H1 (cell line): Measurements from ENCODE around the gene EXOSC7. TPM values are rescaled to one million over a fixed set of nuclear protein-coding genes. Genes with fewer than 3 reads are reported as not detected.

ENCODE experiments used
- CTCF ChIA-PET: fragments of 300-600 bp; sonication (Branson Sonifier 250); formaldehyde crosslinking; loops from one replicate; lab custom pipeline; 2021; ENCODE audit not compliant: partially characterized antibody; lab: Charles Lee
- POLR2A ChIA-PET: fragments of 300-600 bp; sonication (Branson Sonifier 250); formaldehyde crosslinking; loops from one replicate; lab custom pipeline; 2021; ENCODE audit warnings: inconsistent platforms; ENCODE audit not compliant: partially characterized antibody; lab: Charles Lee
- DNase-seq, 2 experiments: peaks; one replicate each; pipeline versions ENCODE4 v3.0.0 to v3.0.0-alpha.2; 2010 to 2022; ENCODE audit warnings: low spot score in 2 of 2, low read depth in 1 of 2, mixed read lengths in 1 of 2
- FAIRE-seq: peaks from 2 replicates; lab custom pipeline; 2011; peaks lifted over from hg19 to GRCh38; lab: Jason Lieb, UNC
- H2AFZ ChIP-seq: 2 replicates; pipeline ENCODE4 v1.8.1; 2012; ENCODE audit warnings: low read length, inconsistent platforms
- H2AK5ac ChIP-seq: 2 replicates; pipeline ENCODE4 v1.6.1; 2013; ENCODE audit warnings: low read depth, low read length
- H2BK120ac ChIP-seq: replicated peaks from 2 replicates; pipeline ENCODE3; 2013; ENCODE audit warnings: low read depth, low read length, inconsistent platforms
- H2BK12ac ChIP-seq: 2 replicates; pipeline ENCODE4 v1.6.1; 2013; ENCODE audit warnings: low read depth, low read length
- H2BK15ac ChIP-seq: 2 replicates; pipeline ENCODE4 v1.6.1; 2013; ENCODE audit warnings: low read length
- H2BK20ac ChIP-seq: 2 replicates; pipeline ENCODE4 v1.6.1; 2013; ENCODE audit warnings: low read length
- H2BK5ac ChIP-seq: 2 replicates; pipeline ENCODE4 v1.6.1; 2013; ENCODE audit warnings: low read depth, low read length
- H3K14ac ChIP-seq: 2 replicates; pipeline ENCODE4 v1.6.1; 2013; ENCODE audit warnings: inconsistent platforms; ENCODE audit not compliant: insufficient read length
- H3K18ac ChIP-seq: 2 replicates; pipeline ENCODE4 v1.6.1; 2013; ENCODE audit warnings: low read length; ENCODE audit errors: extremely low read depth
- H3K23ac ChIP-seq: 2 replicates; pipeline ENCODE4 v1.6.1; 2013; ENCODE audit warnings: inconsistent platforms; ENCODE audit not compliant: insufficient read length
- H3K23me2 ChIP-seq: 2 replicates; pipeline ENCODE4 v1.6.1; 2013; ENCODE audit warnings: low read depth, low read length
- H3K27ac ChIP-seq: 2 replicates; pipeline ENCODE4 v1.6.1; 2011; ENCODE audit warnings: low read depth, low read length, inconsistent platforms
- H3K27me3 ChIP-seq, 4 experiments: replicated peaks in 1 of 4; 1 replicate in 1 of 4; 2 replicates in 3 of 4; pipeline versions ENCODE4 v1.6.1 to v1.8.1; 2011 to 2013; ENCODE audit warnings: low read length in 3 of 4, mild to moderate bottlenecking in 3 of 4, inconsistent platforms in 2 of 4, mixed read lengths in 2 of 4, moderate library complexity in 1 of 4; ENCODE audit not compliant: control insufficient read depth in 3 of 4, insufficient read depth in 3 of 4; ENCODE audit errors: extremely low read depth in 1 of 4
- H3K36me3 ChIP-seq, 4 experiments: 2 replicates each; pipeline versions ENCODE4 v1.6.1 to v1.8.1; 2011 to 2013; ENCODE audit warnings: mild to moderate bottlenecking in 4 of 4, low read length in 3 of 4, moderate library complexity in 2 of 4, control low read depth in 1 of 4, inconsistent platforms in 1 of 4; ENCODE audit not compliant: insufficient read depth in 4 of 4, control insufficient read depth in 2 of 4
- H3K4ac ChIP-seq: replicated peaks from 2 replicates; pipeline ENCODE3; 2013; ENCODE audit warnings: low read length, low read depth, mixed read lengths, inconsistent platforms; ENCODE audit not compliant: insufficient read length
- H3K4me1 ChIP-seq, 4 experiments: replicated peaks in 1 of 4; 1 replicate in 1 of 4; 2 replicates in 3 of 4; pipeline versions ENCODE4 v1.6.1 to v1.8.1; 2011 to 2013; ENCODE audit warnings: low read length in 3 of 4, inconsistent platforms in 2 of 4, mixed read lengths in 1 of 4; ENCODE audit not compliant: insufficient read depth in 4 of 4, control insufficient read depth in 3 of 4
- H3K4me2 ChIP-seq, 2 experiments: 2 replicates each; pipeline versions ENCODE4 v1.6.1 to v1.8.1; 2011 to 2013; ENCODE audit warnings: low read depth in 2 of 2, low read length in 2 of 2, control low read depth in 1 of 2, inconsistent platforms in 1 of 2, mild to moderate bottlenecking in 1 of 2; ENCODE audit not compliant: insufficient read depth in 1 of 2
- H3K4me3 ChIP-seq, 4 experiments: fragments of 200-600, 300-600 bp in 1 of 4; sonication (generic), shearing (Covaris generic), sonication (Bioruptor Twin) in 1 of 4; 2 replicates each; pipeline versions ENCODE4 v1.5.1 to v1.8.1; 2011 to 2016; ENCODE audit warnings: low read length in 4 of 4, low read depth in 3 of 4, control low read depth in 2 of 4, inconsistent platforms in 2 of 4, mild to moderate bottlenecking in 2 of 4, mixed read lengths in 1 of 4, moderate library complexity in 1 of 4; ENCODE audit not compliant: insufficient read depth in 2 of 4; ENCODE audit errors: extremely low read depth in 1 of 4
- H3K56ac ChIP-seq: replicated peaks from 2 replicates; pipeline ENCODE3; 2013; ENCODE audit warnings: low read depth, mild to moderate bottlenecking, mixed read lengths, low read length, inconsistent platforms; ENCODE audit not compliant: insufficient read length
- H3K79me1 ChIP-seq: 2 replicates; pipeline ENCODE4 v1.6.1; 2013; ENCODE audit warnings: low read depth, low read length, control low read depth
- H3K79me2 ChIP-seq, 2 experiments: 2 replicates each; pipeline versions ENCODE4 v1.6.1 to v1.8.1; 2012 to 2013; ENCODE audit warnings: low read length in 2 of 2, mild to moderate bottlenecking in 2 of 2, inconsistent platforms in 1 of 2; ENCODE audit not compliant: insufficient read depth in 2 of 2, control insufficient read depth in 1 of 2
- H3K9ac ChIP-seq, 4 experiments: replicated peaks in 1 of 4; 1 replicate in 1 of 4; 2 replicates in 3 of 4; pipeline versions ENCODE4 v1.6.1 to v1.8.1; 2011 to 2013; ENCODE audit warnings: low read depth in 3 of 4, low read length in 3 of 4, control low read depth in 2 of 4, mild to moderate bottlenecking in 2 of 4, moderate library complexity in 2 of 4, inconsistent platforms in 1 of 4; ENCODE audit errors: extremely low read depth in 1 of 4
- H3K9me3 ChIP-seq, 2 experiments: 2 replicates each; pipeline versions ENCODE4 v1.6.1 to v1.8.1; 2012 to 2013; ENCODE audit warnings: mild to moderate bottlenecking in 2 of 2, moderate library complexity in 2 of 2, control low read depth in 1 of 2, inconsistent platforms in 1 of 2, low read depth in 1 of 2, low read length in 1 of 2, mixed read lengths in 1 of 2; ENCODE audit not compliant: insufficient read depth in 2 of 2
- H4K20me1 ChIP-seq, 2 experiments: replicated peaks in 1 of 2; 2 replicates each; pipeline versions ENCODE3 to v1.8.1; 2011 to 2013; ENCODE audit warnings: inconsistent platforms in 2 of 2, low read length in 2 of 2, mild to moderate bottlenecking in 1 of 2; ENCODE audit not compliant: insufficient read depth in 2 of 2, control insufficient read depth in 1 of 2
- H4K5ac ChIP-seq: 2 replicates; pipeline ENCODE4 v1.6.1; 2013; ENCODE audit warnings: low read length, low read depth, mixed read lengths, inconsistent platforms; ENCODE audit not compliant: insufficient read length
- H4K8ac ChIP-seq: 2 replicates; pipeline ENCODE4 v1.8.0; 2013; ENCODE audit warnings: mild to moderate bottlenecking, moderate library complexity, low read length, inconsistent platforms; ENCODE audit not compliant: insufficient read depth; ENCODE audit errors: extremely low read depth
- H4K91ac ChIP-seq: replicated peaks from 2 replicates; pipeline ENCODE3; 2013; ENCODE audit warnings: low read length, mixed read lengths, inconsistent platforms; ENCODE audit not compliant: insufficient read length
- BACH1 ChIP-seq: IDR thresholded peaks from 2 replicates; pipeline ENCODE4 v1.6.1; 2012; ENCODE audit warnings: low read length, improper control_type of control experiment
- CBX5 ChIP-seq: fragments of 300-800, 300-1000 bp; sonication (generic); IDR thresholded peaks from 2 replicates; pipeline ENCODE4 v1.7.1; 2016; ENCODE audit warnings: antibody characterized with exemption, low read length, low read depth
- CHD2 ChIP-seq: IDR thresholded peaks from 2 replicates; pipeline ENCODE4 v1.6.1; 2012; ENCODE audit warnings: low read length, improper control_type of control experiment
- CTCF ChIP-seq, 3 experiments: IDR thresholded peaks; 1 replicate in 2 of 3; 2 replicates in 1 of 3; pipeline versions ENCODE4 v1.5.1 to v1.6.1; 2011; ENCODE audit warnings: low read length in 3 of 3, mild to moderate bottlenecking in 3 of 3, inconsistent platforms in 2 of 3, low read depth in 1 of 3, moderate library complexity in 1 of 3; ENCODE audit not compliant: insufficient read depth in 1 of 3; ENCODE audit errors: control extremely low read depth in 1 of 3
- EGR1 ChIP-seq: IDR thresholded peaks from 2 replicates; pipeline ENCODE4 v1.6.1; 2011; ENCODE audit warnings: low read depth, low read length, borderline replicate concordance
- NANOG ChIP-seq: IDR thresholded peaks from 2 replicates; pipeline ENCODE4 v1.6.1; 2011; ENCODE audit warnings: low read length, low read depth, mild to moderate bottlenecking, inconsistent platforms; ENCODE audit not compliant: insufficient read depth, poor library complexity, severe bottlenecking
- RBBP5 ChIP-seq: IDR thresholded peaks from 2 replicates; pipeline ENCODE4 v1.7.1; 2012; ENCODE audit warnings: low read depth, mild to moderate bottlenecking, inconsistent platforms, low read length, moderate library complexity, borderline replicate concordance
- RNF2 ChIP-seq: fragments of 200-900, 300-1000 bp; sonication (generic); IDR thresholded peaks from 2 replicates; pipeline ENCODE4 v1.7.1; 2016; ENCODE audit warnings: borderline replicate concordance, low read depth, mild to moderate bottlenecking, antibody characterized with exemption, low read length; ENCODE audit not compliant: poor library complexity, severe bottlenecking; ENCODE audit errors: missing control alignments
- TBP ChIP-seq: IDR thresholded peaks from 2 replicates; pipeline ENCODE4 v1.6.1; 2011; ENCODE audit warnings: low read depth, low read length, improper control_type of control experiment
- ZNF274 ChIP-seq: IDR thresholded peaks from 2 replicates; pipeline ENCODE4 v1.7.0; 2012; ENCODE audit warnings: low read length, borderline replicate concordance; ENCODE audit errors: extremely low read depth
- WGBS, 2 experiments: shearing (Covaris generic) in 1 of 2; methylation state at CpG; one replicate each; pipeline versions ENCODE4 v1.1.6 to v1.1.7; 2013 to 2015; ENCODE audit warnings: low lambda C conversion rate in 2 of 2, mixed read lengths in 2 of 2, inconsistent platforms in 1 of 2, low coverage in 1 of 2, missing lambda C conversion rate in 1 of 2; ENCODE audit not compliant: insufficient replicate concordance in 2 of 2, insufficient coverage in 1 of 2, insufficient read length in 1 of 2; ENCODE audit errors: extremely low coverage in 1 of 2, missing lambda C conversion rate in 1 of 2; 5-methylcytosine and 5-hydroxymethylcytosine counted together
- polyA plus RNA-seq, 7 experiments: library from polyadenylated mRNA; depleted of rRNA in 3 of 7; stranded (reverse) in 5 of 7; unstranded in 2 of 7; fragments of >200 nt in 5 of 7; fragments of 200-250 nt in 2 of 7; gene quantifications; 1 replicate in 5 of 7; 2 replicates in 1 of 7; 4 replicates in 1 of 7; pipeline versions ENCODE4 v1.2.1 to v1.2.3, GENCODE V29; 2011 to 2013; ENCODE audit warnings: missing spikeins in 2 of 7, mixed read lengths in 2 of 7
- total RNA-seq: library from RNA; stranded (reverse); fragmentation: NEBNext Ultra II Directional; extraction: Animal tissue kit (Norgen Biotek cat#: 25700); gene quantifications from 2 replicates; pipeline ENCODE4 v1.2.1, GENCODE V29; 2021
- TF ChIP-seq, protein P1 (sequence below): IDR thresholded peaks from 2 replicates; pipeline ENCODE4 v1.6.1; 2012; ENCODE audit warnings: inconsistent platforms

Gene EXOSC7
- total and polyA plus RNA-seq, 2 of the 8 experiments (the other 6 are each of a cell fraction or from before 2014, with no cell fraction given) = 92.7 to 94.5 TPM

DNA sequence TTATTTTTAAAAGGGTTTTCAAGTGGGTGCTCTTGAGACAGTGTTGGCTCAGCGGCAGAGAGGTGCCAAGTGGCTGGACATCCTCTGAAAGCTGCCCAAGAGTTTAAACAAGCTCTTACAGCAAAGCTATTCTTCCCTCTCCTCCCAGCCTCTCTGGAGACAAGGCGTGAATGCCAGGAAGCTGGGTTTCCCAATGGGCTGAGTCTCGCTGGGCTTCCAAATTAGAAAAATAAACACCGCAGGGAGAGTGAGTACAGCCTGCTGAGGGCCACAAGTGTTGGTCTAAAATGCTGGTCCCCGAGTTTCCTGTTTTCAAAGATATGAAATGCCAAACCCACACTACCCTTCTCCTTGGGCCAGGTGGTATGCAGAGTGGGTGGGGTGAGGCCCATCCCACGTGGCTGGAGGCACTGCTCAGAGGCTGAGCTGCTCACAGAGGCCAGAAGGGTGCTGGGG lies 36.4 kb upstream of the EXOSC7 start:
- FAIRE-seq (no peak), DNase-seq (no peak)
- H3K9ac ChIP-seq = no peak overlapping the region
- no peak overlapping the region; the same call in 1 of the 2 replicates for H2BK5ac ChIP-seq
- H2BK15ac ChIP-seq = no peak overlapping the region
- no peaks in the 10 kb centered on the region for H3K4me1 ChIP-seq
- 93% methylated on average over 6 of the region's 6 CpGs; no CpG with 5 or more reads in 1 of the 2 experiments for WGBS, 2 experiments
- H2BK120ac ChIP-seq = no peak overlapping the region
- no peaks in the 10 kb centered on the region for H3K79me2 ChIP-seq
- ChIA-PET POLR2A (no interaction called here), CTCF (interaction anchor here (1.3 kb wide), 1 partner anchor 13 kb away, joined by 6 read pairs; no protein-coding TSS in a partner anchor)
- H3K18ac ChIP-seq = no peak overlapping the region
- H3K14ac ChIP-seq = no peak overlapping the region
- no peak overlapping the region for H2AK5ac ChIP-seq
- no peaks in the 10 kb centered on the region for H3K9me3 ChIP-seq
- H3K4ac ChIP-seq = no peak overlapping the region
- no peak overlapping the region for H3K56ac ChIP-seq
- no peak overlapping the region for H3K23ac ChIP-seq
- H2AFZ ChIP-seq = no peak overlapping the region
- H4K8ac ChIP-seq = no peak overlapping the region
- H3K79me1 ChIP-seq = peaks cover 2% of the 10 kb centered on the region
- no peak for TF ChIP-seq EGR1
- no peak for TF ChIP-seq RNF2
- no peak for TF ChIP-seq NANOG
- no peak for TF ChIP-seq ZNF274
- no peak for TF ChIP-seq RBBP5
- TF ChIP-seq CTCF (IDR thresholded peaks at IDR 0.05; ENCODE audit: control extremely low read depth in 1 of 3, insufficient read depth in 1 of 3, low read depth in 1 of 3, low read length in 3 of 3) = no peak
- no peak for TF ChIP-seq TBP
- TF ChIP-seq BACH1 = no peak
- no peak for TF ChIP-seq CHD2
- TF ChIP-seq CBX5 = no peak
- TF ChIP-seq, protein P1, sequence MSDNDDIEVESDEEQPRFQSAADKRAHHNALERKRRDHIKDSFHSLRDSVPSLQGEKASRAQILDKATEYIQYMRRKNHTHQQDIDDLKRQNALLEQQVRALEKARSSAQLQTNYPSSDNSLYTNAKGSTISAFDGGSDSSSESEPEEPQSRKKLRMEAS = no peak
- H2BK12ac ChIP-seq = no peak overlapping the region
- H3K23me2 ChIP-seq = no peaks in the 10 kb centered on the region
- H3K4me2 ChIP-seq = no peak overlapping the region
- H4K91ac ChIP-seq = no peak overlapping the region
- no peaks in the 10 kb centered on the region for H3K27me3 ChIP-seq
- H3K4me3 ChIP-seq = no peak overlapping the region
- peaks cover 0 to 2% of the 10 kb centered on the region in 2 experiments for H4K20me1 ChIP-seq
- no peak overlapping the region for H3K27ac ChIP-seq
- no peak overlapping the region for H2BK20ac ChIP-seq
- H3K36me3 ChIP-seq = peaks cover 0 to 38% (median 14%) of the 10 kb centered on the region in 4 experiments; a peak in 6 of 8 replicates
- no peak overlapping the region for H4K5ac ChIP-seq
